Dermis blood vessel endothelial cell (primary cell): Measurements from ENCODE around the gene U2SURP. TPM values are rescaled to one million over a fixed set of nuclear protein-coding genes. Genes with fewer than 3 reads are reported as not detected.
"Not testable (repeated sequence)": the region's sequence is repeated elsewhere in the genome, so short reads cannot be mapped to it uniquely, and the experiment has no call there.

ENCODE experiments used
- DNase-seq: peaks from one replicate; pipeline ENCODE4 v3.0.0; 2010
- total RNA-seq: library from RNA; depleted of rRNA; stranded (reverse); fragments of >200 nt; gene quantifications from 2 replicates; pipeline ENCODE4 v1.2.3, GENCODE V29; 2014

Gene U2SURP
- total RNA-seq, 1 donor from 2014 or later: 52.8 TPM

- DNase-seq: peak; percentile 45
These were observed 15.1 kb downstream of the U2SURP start for GRCh38 chr3:143016321-143016972.

- no peak for DNase-seq
These were observed 23.1 kb downstream of the U2SURP start for GRCh38 chr3:143024351-143024960.

GRCh38 chr3:143031327-143031726, 30.0 kb downstream of the U2SURP start:
- no peak for DNase-seq

- DNase-seq: not testable (repeated sequence)
These were observed 30.5 kb downstream of the U2SURP start for GRCh38 chr3:143031796-143032387.

- DNase-seq: peak; percentile 5
These were observed 34.3 kb downstream of the U2SURP start for GRCh38 chr3:143035466-143036211.

GRCh38 chr3:143036557-143036956, 35.2 kb downstream of the U2SURP start:
- DNase-seq: no peak

- no peak for DNase-seq
These were observed 36.5 kb downstream of the U2SURP start for GRCh38 chr3:143037867-143038266.

- DNase-seq: peak; percentile 66
These were observed 39.0 kb downstream of the U2SURP start for GRCh38 chr3:143040261-143040879.

- DNase-seq: no peak
These were observed 40.5 kb downstream of the U2SURP start for GRCh38 chr3:143041903-143042302.

GRCh38 chr3:143045639-143046038, 44.3 kb downstream of the U2SURP start:
- no peak for DNase-seq

- DNase-seq: not testable (repeated sequence)
These were observed 44.7 kb downstream of the U2SURP start for GRCh38 chr3:143046075-143046474.

GRCh38 chr3:143054011-143054410, 52.6 kb downstream of the U2SURP start:
- DNase-seq: no peak

- DNase-seq: no peak
These were observed 55.0 kb downstream of the U2SURP start for GRCh38 chr3:143056372-143056771.

- no peak for DNase-seq
These were observed 59.5 kb downstream of the U2SURP start for GRCh38 chr3:143060906-143061305.

GRCh38 chr3:143063018-143063417, 61.6 kb downstream of the U2SURP start:
- DNase-seq: peak; percentile 56

GRCh38 chr3:143064777-143065176, 63.4 kb downstream of the U2SURP start:
- no peak for DNase-seq

- no peak for DNase-seq
These were observed 64.0 kb downstream of the U2SURP start for GRCh38 chr3:143065364-143065763.

GRCh38 chr3:143066033-143066432, 64.7 kb downstream of the U2SURP start:
- DNase-seq: no peak

GRCh38 chr3:143067201-143067600, 65.8 kb downstream of the U2SURP start:
- no peak for DNase-seq

GRCh38 chr3:143068059-143068458, 66.7 kb downstream of the U2SURP start:
- no peak for DNase-seq

GRCh38 chr3:143070977-143071551, 69.7 kb downstream of the U2SURP start:
- DNase-seq: peak; percentile 34

GRCh38 chr3:143071776-143072175, 70.4 kb downstream of the U2SURP start:
- DNase-seq: no peak
